ENCODE data around the gene PEX14.

The PEX14 gene

DNA sequence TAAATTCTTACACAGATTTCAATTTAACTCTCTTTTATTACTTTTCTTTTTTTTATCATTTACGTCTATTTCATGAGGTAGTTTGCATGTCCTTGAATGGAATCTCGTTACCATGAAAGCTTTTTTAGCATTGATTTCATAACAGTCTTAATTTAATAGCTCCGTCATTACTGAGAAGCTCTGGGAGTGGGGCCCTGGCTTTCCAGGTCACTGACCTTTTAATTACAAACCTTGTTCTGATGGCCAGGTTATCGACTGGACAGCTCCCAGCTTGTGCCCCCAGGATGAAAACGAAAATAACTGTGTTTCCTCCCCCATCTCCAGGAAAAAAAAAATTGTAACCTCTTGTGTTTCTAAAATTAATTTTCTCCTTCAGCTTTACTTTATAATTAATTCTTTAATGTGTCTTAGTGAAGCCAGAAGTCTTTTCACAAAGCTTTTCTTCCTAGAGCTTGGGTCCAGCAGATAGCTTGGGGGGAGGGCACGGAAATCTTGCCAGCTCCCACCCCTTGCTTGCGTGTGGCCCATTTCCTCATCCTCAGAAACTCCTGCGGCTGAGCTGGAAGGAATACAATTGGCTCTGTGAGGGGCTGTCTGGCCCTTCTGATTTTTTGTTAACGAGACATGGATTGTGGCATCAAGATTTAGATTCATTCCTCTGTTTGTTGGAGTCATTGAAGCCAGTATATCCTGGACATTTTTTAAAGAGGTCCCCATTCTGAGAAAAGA is 65.7 kb downstream of the PEX14 start:
- no peak for DNase-seq (ENCODE audit: low read depth, low spot score)

DNA sequence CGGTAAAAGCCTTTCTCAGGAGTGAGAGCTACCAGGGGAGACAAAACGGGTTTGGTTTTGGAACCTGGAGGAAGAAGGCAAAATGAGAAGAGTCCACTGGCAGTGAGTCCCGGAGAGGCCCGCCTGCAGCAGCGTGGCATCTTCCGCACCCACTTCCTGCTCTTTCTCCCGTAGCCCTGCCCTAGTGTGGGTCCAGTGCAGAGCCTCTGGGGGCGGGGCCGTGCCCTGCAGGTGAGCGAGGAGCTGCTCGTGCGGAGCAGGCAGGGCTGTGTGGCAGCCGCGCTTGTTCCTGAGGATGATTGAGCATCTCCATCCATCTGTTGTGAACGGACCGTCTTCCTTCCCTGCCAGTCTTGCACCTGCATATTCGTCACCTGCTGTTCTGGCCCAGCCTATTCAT is 66.5 kb downstream of the PEX14 start:
- no peak for DNase-seq (ENCODE audit: low read depth, low spot score)

DNA sequence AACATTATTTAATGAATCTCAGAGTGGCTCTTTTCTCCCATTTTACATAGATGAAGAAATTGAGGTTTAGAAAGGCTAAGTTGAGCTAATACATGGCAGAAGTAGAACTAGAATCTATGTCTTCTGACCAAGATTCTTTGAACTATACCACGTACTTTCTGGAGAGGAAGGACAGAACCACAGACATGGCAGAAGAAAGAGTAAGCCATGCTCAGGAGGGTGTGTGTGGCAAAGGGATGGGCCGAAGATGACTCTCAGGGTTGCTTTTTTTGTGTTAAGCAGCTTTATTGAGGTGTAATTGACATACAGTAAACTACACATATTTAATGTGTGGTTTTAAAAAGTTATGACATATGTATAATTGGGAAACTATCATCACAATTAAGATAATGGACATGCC is 69.5 kb downstream of the PEX14 start:
- no peak for DNase-seq (ENCODE audit: low read depth, low spot score)

DNA sequence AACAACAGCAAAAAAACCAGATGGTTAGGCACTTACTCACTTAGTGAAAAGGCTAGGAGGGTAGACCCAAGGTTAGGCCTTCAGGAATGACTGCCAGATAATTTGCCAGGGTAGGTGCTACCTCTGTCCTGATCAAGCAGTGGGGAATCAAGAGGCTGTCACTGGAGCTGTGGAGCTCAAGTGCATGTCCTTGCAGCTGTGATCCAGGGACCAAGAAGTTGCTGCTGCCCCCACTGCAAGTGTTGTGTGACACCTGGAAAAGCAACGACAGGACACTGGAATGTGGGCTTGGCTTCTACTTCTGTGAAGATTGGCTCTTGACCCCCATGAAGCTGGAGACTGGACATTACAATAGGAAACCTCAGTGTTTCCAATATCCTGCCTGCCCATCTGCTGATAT is 72.1 kb downstream of the PEX14 start:
- DNase-seq (ENCODE audit: low read depth, low spot score): no peak

DNA sequence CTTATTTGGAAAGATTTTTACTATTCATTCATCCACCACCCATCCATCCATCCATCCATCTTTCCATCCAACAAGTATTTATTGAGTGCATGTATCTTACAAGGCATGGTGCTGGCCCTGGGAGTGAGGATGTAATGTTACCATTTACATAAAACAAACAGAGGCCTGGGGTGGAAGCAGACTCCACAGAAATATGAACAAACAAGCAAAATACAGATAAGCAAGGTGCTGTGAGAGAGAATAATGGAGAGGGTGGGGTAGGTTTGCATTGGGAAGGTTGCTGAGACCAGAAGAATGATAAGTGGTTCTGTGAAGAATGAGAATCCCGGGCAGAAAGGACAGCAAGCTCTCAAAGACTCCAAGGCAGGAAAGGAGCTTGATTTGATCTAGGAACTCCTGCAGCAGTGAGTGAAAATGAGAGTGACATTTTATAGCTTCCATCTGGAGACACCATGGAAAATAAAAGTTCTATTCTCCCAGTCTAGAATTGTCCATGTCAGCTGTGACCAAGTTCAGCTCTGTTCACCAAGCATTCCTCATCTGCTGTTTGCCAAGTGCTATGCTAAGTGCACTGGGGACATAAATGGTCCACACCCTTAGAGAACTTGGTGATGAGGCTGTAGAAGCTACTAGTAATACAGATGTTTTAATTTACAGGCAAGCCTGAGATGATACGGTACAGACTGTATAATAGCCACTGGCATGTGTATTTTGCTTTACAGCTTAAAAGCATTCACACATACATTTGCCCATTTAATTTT is 75.3 kb downstream of the PEX14 start:
- no peak for DNase-seq (ENCODE audit: low read depth, low spot score)

DNA sequence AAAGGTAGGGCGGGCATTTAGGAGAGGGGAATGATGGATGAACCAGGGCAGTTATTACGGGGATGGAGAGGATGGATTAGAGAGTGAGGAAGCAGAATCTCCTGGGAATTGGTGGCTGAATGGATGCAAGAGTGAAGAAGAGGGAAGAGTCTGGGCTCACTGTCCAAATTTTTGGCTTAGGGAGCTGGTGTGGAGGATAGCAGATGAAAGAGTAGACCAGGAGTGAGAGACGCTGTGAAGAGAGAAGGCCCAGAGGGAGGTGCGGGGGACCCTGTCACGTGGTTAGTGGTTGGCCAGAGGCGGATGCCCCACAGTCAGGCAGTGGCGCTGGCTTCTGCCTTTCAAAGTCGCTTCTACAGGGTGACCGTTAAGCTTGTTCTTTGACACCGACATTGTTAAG is 78.4 kb downstream of the PEX14 start:
- no peak for DNase-seq (ENCODE audit: low read depth, low spot score)

DNA sequence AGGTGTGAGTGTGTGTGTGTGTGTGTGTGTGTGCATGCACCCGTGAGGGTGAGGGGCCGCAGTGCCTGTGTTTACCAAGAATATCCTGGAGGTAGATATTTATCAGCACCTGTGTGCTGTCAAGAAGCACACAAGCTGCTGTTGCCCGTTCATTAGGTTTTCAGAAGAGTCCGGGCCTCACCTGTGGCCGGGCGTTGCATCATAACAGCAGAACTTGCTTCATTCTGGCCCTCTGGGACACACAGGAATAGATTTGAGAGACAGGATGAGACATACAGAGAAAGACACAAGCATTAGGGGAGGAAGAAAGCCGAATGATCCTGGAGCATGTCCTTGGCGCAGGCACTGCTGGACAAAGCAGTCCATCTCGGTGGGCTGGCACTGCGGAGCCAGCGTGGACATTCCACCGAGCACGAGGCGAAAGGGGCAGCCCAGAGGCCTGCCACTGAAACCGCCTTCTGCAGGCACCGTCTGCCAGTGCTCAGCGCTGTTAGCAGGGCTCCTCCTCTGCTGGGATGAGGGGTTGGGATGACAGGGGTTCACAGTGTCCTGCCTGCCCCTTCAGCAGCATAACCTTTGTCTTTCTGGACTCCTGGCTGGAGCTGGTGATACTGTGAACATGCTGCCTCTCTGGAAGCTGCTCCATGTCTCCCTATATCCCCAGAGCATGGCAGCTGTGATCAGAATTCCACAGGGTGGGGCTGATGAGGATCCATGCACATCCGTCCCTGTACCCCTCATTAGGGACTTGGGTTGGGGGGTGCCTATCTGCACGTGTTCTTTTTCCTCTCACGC is 81.1 kb downstream of the PEX14 start:
- DNase-seq (ENCODE audit: low read depth, low spot score): no peak

DNA sequence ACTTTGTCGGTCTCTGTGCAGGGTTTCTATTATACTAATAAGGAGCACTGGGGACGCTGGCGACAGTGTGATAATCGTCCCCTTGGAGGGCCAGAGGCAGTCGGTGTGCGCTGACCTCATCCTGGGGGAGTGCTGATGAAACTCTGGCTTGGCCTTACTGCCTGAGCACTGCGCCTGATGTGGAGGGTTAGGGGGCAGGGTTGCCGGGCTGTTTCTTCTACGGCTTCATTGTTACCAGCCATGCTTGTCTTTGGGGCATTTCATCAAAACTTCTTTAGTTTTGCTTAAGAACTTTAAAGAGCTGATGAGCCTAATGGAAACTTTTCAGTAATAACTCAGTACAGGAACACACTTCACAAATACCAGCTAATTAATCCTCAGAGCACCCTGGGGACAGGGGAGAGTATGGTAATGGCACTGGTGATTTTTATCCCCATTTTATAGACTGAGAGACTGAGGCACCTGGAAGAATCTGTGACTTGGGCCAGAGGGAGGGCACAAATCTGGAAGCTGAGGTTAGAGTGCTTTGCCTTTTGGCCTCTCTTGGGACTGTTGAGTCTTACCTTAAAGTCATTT is 81.8 kb downstream of the PEX14 start:
- DNase-seq (ENCODE audit: low read depth, low spot score): no peak

DNA sequence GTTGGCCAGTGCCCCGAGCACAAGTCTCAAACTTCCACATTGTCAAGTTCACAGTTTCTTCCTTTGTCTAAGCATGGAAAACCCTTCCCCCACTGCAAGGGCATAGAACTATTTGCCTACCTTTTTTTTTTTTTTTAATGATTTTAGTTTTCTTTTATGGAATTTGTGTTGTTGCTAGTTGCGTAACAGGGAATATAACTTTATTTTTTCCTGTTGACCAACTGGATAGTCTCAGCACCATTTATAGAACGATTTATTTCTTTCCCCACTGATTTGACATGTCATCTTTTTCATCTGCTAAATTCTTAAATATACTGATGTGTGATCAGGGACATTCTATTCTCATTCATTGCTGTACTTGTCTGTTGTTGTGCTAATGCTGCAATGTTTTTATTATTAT is 83.0 kb downstream of the PEX14 start:
- no peak for DNase-seq (ENCODE audit: low read depth, low spot score)

DNA sequence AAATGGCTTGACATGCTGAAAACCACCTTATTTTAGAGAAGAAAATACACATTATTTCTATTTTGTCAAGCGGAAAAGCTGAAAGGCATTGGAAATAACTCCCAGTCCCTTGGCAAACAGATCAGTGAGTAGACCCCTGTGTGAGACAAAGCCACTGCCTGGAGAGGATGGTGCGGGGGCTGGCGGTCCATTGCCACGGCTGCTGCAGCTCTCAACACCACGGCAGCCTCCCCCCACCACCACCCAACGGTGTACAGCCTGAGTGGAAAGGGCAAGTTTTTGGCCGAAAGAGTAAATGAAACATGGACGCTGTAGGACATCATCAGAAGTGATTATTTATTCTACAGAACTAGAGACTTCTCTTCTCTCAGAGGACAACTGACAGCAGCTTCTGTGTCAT is 84.6 kb downstream of the PEX14 start:
- no peak for DNase-seq (ENCODE audit: low read depth, low spot score)

DNA sequence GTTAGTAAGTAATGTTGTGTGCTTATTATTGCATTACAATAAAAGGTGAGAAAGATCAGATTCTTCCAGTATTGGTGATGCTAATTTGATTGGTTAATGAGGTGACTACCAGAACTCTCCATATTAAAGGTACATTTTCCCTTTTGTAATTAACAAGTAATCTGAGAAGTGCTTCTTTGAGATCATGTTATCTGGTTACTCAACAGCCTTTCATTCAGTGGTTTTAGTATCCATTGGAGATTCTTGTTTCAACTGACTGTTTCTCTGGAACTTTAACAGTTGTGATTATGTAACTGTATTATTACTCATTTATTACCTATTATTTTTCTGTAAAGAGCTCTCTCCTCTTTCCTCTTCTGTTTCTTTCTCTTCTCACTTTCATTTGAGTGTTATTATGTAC is 86.7 kb downstream of the PEX14 start:
- no peak for DNase-seq (ENCODE audit: low read depth, low spot score)

DNA sequence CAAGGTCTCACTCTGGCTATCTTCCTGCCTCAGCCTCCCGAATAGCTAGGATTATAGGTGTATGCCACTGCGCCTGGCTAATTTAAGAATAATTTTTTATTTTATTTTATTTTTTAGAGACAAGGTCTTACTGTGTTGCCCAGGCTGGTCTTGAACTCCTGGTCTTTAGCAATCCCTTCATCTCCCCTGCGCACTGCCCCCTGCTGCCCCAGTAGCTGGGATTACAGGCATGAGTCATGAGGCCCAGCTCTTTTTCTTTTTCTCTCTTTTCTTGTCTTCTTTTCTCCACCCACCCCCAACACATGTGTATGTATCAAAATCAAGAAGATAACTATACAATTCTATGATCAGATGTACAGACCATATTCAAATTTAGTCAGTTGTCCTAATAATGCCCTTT is 87.2 kb downstream of the PEX14 start:
- DNase-seq (ENCODE audit: low read depth, low spot score): no peak

DNA sequence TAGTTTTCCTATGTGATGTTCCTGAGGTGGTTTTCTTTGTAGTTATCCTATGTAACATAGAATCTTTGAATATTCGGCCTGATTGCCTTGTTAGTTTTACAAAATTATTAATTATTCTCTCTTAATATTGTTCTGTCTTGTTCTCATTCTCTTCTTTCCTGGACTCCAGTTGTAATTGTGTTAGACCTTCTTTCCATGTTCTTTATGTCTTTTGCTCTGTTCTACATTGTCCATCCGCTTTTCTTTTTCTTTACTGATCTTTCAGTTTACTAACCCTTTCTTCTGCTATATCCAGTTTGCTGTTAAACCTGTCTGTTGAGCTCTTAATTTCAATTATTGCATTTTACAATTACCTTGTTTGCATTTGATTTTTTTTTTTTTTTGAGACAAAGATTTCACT is 89.3 kb downstream of the PEX14 start:
- DNase-seq (ENCODE audit: low read depth, low spot score): no peak

DNA sequence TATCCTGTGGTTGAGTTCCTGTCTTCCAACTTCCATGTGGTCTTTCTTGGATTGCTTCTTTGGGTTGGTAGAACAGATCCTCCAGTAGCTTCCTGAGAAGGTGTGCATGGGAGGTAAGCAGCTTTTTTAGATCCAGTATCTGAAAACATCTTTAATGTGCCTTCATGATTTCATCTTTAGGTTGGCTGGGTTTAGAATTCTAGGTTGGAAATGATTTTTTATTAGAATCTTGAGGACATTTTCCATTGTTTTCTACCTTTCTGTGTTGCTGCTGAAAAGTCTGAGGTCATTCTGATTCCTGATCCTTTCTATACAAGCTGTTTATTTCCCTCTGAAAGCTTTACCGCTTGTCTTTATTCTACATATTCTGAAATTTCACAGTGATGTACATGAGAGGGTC is 94.8 kb downstream of the PEX14 start:
- DNase-seq (ENCODE audit: low read depth, low spot score): no peak

DNA sequence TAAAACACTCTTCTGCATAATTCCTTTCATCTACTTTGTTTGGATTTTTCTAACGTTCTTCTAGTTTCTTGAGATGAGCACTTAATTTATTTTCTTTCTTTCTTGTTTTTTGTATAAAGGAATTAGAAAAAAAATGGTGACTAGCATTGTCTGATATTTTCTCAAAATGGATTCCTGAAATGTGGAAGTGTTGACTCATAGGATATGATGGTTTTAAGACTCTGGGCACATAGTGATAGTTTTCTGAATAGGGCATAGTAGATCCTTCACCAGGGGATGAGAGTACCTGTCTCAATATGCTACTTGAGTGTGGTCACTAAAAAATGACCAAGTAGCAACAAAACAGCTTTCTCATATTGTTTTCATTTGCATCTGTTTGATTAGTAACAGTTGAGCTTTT is 100.9 kb downstream of the PEX14 start:
- no peak for DNase-seq (ENCODE audit: low read depth, low spot score)

DNA sequence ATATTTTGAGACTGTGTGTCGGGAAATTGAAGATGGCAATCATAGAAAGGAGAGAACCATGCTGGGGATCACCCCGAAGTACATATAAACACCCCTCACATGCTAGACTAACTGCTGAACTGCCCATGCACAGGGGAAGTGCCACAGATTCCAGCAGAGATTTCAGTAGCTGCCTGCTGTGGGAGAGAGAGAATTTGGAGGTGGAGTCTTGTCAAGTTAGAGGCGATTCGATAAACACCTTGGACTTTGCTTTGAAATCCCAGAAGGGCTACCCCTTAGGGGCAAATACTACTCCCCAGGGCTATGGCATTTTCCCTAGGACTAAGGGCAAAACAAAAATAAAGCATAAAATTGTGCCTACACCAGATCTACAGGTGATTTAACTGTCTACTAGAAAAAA is 103.3 kb downstream of the PEX14 start:
- no peak for DNase-seq (ENCODE audit: low read depth, low spot score)

DNA sequence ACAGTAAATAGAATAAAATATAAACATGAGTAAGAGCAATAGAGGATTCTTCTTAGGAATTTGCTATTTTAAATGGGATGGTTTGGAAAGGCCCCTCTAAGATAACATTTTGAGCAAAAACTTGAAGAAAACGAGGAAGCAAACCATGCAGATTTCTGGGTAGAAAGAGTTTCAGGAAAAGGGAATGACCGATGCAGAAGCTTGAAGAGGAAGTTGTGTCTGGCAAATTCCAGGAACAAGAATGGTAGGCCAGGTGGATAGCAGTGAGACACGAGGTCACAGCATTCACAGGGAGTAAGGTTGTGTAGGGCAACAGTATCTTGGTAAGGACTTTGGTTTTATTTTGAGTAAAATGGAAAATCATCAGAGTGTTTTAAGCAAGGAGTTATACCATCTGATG is 108.9 kb downstream of the PEX14 start:
- DNase-seq (ENCODE audit: low read depth, low spot score): no peak

DNA sequence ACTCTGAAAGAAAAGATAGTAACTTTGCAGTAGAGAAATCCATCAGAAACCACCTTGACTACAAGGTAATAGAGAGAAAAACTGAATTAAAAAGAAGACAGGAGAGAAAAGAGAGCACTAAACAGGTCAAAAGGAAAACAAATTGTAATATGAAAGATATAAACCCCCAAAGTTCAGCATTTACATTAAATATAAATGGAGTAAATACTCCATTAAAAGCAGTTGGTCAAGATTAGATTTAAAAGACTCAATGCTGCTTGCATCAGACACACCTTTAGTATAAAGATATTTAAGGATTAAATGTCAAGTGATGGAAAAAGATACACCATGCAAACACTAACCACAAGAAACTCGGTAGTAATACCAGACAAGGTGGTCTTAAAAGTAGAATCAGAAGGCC is 110.5 kb downstream of the PEX14 start:
- no peak for DNase-seq (ENCODE audit: low read depth, low spot score)

DNA sequence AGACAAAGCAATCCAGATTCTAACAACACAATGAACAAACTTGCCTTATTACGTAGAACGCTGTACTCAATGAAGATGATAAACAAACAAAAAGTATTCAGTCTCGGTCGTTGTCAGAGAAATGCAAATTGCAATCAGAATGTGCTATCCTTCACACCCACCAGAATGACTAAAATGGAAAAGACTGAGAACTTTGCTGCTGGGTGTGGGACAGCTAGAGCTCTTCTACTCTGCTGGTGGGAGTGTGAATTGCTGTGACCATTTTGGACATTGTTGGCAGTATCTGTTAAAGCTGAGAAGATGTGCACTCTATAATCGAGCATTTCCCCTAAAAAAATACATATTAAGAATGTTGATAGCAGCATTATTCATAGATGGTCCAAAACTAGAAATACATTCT is 111.4 kb downstream of the PEX14 start:
- DNase-seq (ENCODE audit: low read depth, low spot score): no peak

DNA sequence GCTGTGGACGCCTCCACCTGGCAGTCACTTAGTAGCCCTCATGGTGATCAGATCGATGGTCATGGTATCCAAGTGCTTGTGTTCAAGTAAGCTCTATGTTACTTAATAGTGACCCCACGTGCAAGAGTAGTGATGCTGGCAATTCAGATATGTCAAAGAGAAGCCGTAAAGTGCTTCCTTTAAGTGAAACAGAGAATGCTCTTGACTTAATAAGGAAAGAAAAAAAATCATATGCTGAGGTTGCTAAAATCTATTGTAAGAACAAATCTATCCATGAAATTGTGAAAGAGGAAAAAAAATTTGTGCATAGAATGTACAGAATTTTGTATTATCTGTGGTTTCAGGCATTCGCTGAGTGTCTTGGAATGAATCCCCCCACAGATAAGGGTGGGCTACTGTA is 113.9 kb downstream of the PEX14 start:
- DNase-seq (ENCODE audit: low read depth, low spot score): no peak

DNA sequence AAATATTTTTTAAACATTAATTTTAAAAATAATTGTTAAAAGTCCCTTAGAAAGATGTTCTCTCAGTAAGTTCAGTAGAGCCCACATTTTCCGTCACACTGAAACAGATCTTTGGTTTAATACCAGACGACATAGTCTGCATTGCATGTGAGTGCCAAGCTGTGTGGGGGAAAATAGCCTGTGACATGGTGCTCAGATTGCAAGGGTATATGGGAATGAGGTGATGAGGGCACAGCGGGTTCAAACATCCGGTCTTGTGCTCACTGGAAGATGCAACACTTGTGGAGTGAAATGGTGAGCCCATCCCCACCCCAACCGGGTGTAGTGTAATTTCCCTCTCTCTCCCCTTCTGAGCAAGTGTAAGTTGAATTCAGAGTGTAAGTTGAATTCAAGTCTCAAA is 114.3 kb downstream of the PEX14 start:
- no peak for DNase-seq (ENCODE audit: low read depth, low spot score)

DNA sequence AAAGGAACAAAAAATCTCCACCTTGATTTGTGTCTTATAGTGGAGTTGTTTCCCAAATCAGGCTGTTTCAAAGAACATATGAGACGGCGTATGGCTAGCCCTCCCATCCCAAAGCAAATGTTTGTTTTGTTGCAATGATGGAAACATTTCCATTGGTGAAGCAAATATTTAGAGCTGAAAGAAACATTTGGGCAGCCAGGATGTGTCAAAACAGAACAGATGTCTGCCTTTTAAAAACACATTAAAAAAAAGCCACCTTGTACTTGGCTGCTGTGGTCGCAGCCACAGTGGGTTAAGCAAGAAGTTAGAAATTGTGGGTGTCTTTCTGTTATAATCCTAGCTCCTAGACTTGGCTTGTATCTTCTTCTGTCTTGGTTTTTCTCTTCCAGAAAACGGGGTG is 116.3 kb downstream of the PEX14 start:
- DNase-seq (ENCODE audit: low read depth, low spot score): no peak

Data from activated naive CD8-positive, alpha-beta T cell treated with anti-CD3 and anti-CD28 coated beads, Interleukin-2, amount 50 U/mL, for 16 hours (primary cell).